ENCODE results near the gene SLC25A41. TPM values are rescaled to one million over a fixed set of nuclear protein-coding genes. Genes with fewer than 3 reads are reported as not detected.

SLC25A41 gene
- total and polyA plus RNA-seq, 9 of the 15 experiments (the other 6 are each of a cell fraction or from before 2014, with no cell fraction given): 0.08 to 4.2 (median 1.6) TPM

GRCh38 chr19:6393074-6393982 lies 40.2 kb downstream of the SLC25A41 start, which contains the start of gene GTF2F1:
Gene GTF2F1, minus strand, starts transcription at chr19:6393164. Its CDS starts 169 bp downstream, at chr19:6392995.
- ATAC-seq (peak; percentile 96), FAIRE-seq (peak; percentile 94), DNase-seq (ENCODE audit: extremely low read depth in 1 of 4, low spot score in 3 of 4) (peak; percentile 96 to 99 (median 98))
- H4K20me1 ChIP-seq (replicated peaks; ENCODE audit: control insufficient read depth, insufficient read depth, low read length): no peaks in the 10 kb centered on the region
- peak within 1 kb of the TSS; percentile 87 for H3K27ac ChIP-seq (ENCODE audit: extremely low read depth, low read depth, low read length)
- WGBS (ENCODE audit: insufficient coverage, low coverage, missing lambda C conversion rate): under 1% methylated on average over 63 of the region's 69 CpGs
- H3K4me3 ChIP-seq: peak within 1 kb of the TSS; percentile 87
- intact Hi-C loops (cut with micrococcal nuclease): no loop called here
- peak within 1 kb of the TSS; percentile 100 for H2AFZ ChIP-seq (ENCODE audit: low read depth, low read length)
- in situ Hi-C loops (cut with MboI): no loop called here
- peaks cover 8 to 21% of the 10 kb centered on the region in 2 experiments; a peak in 3 of 5 replicates for H3K4me1 ChIP-seq (replicated peaks in 1 of 2; ENCODE audit: control insufficient read depth in 2 of 2, insufficient read depth in 2 of 2, low read length in 2 of 2)
- peak within 1 kb of the TSS; percentile 98 for H3K4me2 ChIP-seq (ENCODE audit: insufficient read depth, low read length)
- H3K36me3 ChIP-seq (ENCODE audit: control insufficient read depth, insufficient read depth, low read length): peaks cover 32% of the 10 kb centered on the region; the same call in 2 of the 3 replicates
- ChIA-PET POLR2A (interaction anchor here (0.6 to 1.2 kb wide), 6 partner anchors 14 to 463 kb away, joined by 3 to 5 read pairs (median 4); partner anchors contain the start of genes ALKBH7 and CLPP), CTCF (ENCODE audit: low intra/inter-chr PET ratio) (no interaction called here)
- no peaks in the 10 kb centered on the region for H3K27me3 ChIP-seq (ENCODE audit: control insufficient read depth in 2 of 2, insufficient read depth in 2 of 2, low read length in 2 of 2)
- H3K9ac ChIP-seq (ENCODE audit: insufficient read depth in 1 of 2, low read depth in 2 of 2, low read length in 2 of 2): peak within 1 kb of the TSS; percentile 95 to 96
- peaks cover 23% of the 10 kb centered on the region for H3K79me2 ChIP-seq (ENCODE audit: control insufficient read depth, insufficient read depth, low read length)
- BruUV-seq (replicated peaks): no TSS peak
- H3K9me3 ChIP-seq (replicated peaks; ENCODE audit: control insufficient read depth, insufficient read depth, low read depth, low read length): no peaks in the 10 kb centered on the region
- H3K9me1 ChIP-seq (ENCODE audit: control insufficient read depth, insufficient read depth, low read length): no peaks in the 10 kb centered on the region
- TF ChIP-seq MYC (IDR thresholded peaks at IDR 0.05; ENCODE audit: low read depth, low read length) (0 out of 2 replicates have a peak, but pooled peaks have one; percentile 25), MYC (CRISPR knock-in tag; IDR thresholded peaks at IDR 0.05; ENCODE audit: borderline replicate concordance, low read depth) (no peak), ZBTB7A (IDR thresholded peaks at IDR 0.05; ENCODE audit: borderline replicate concordance, control insufficient read depth, low read depth, low read length) (peak; percentile 85), CBX8 (IDR thresholded peaks at IDR 0.05; ENCODE audit: borderline replicate concordance, extremely low read depth, low read depth, low read length, poor library complexity, severe bottlenecking) (no peak), C11orf30 (IDR thresholded peaks at IDR 0.05; ENCODE audit: low read depth) (peak; percentile 86), HSF4 (CRISPR knock-in tag; IDR thresholded peaks at IDR 0.05; ENCODE audit: borderline replicate concordance) (no peak), ATF3 (IDR thresholded peaks at IDR 0.05) (peak; percentile 88), ATF3 (CRISPR knock-in tag; conservative IDR thresholded peaks at IDR 0.05) (no peak), CREB3 (tag; conservative IDR thresholded peaks at IDR 0.05; ENCODE audit: low read depth) (0 out of 2 replicates have a peak, but pooled peaks have one; percentile 45), SUPT5H (IDR thresholded peaks at IDR 0.05) (peak; percentile 43), ATF1 (CRISPR knock-in tag; IDR thresholded peaks at IDR 0.05) (peak; percentile 74), ATF1 (tag; IDR thresholded peaks at IDR 0.05) (peak; percentile 98), NKRF (IDR thresholded peaks at IDR 0.05; ENCODE audit: borderline replicate concordance) (peak; percentile 90), ZNF668 (CRISPR knock-in tag; IDR thresholded peaks at IDR 0.05) (no peak), EP400 (IDR thresholded peaks at IDR 0.05) (peak; percentile 80)
